HEK293T (cell line): ENCODE results near the gene GGCT.

Experiments
- CTCF ChIA-PET: fragments of 350-600 bp; formaldehyde crosslinking; extraction: SDS; loops from one replicate; lab custom pipeline; 2021; ENCODE audit warnings: antibody characterized with exemption, inconsistent platforms; lab: Yijun Ruan, JAX
- POLR2A ChIA-PET: fragments of 350-600 bp; formaldehyde crosslinking; extraction: SDS; loops from one replicate; lab custom pipeline; 2020; ENCODE audit warnings: antibody characterized with exemption, inconsistent platforms; lab: Yijun Ruan, JAX
- DNase-seq: peaks from one replicate; pipeline ENCODE4 v3.0.0; 2012; ENCODE audit warnings: mixed read lengths; ENCODE audit errors: extremely low spot score
- ARNT ChIP-seq: fragments of 450-650 bp; IDR thresholded peaks from 2 replicates; pipeline ENCODE4 v1.6.1; 2017; ENCODE audit warnings: mild to moderate bottlenecking
- BHLHE40 ChIP-seq: fragments of 450-650 bp; IDR thresholded peaks from 2 replicates; pipeline ENCODE4 v1.6.1; 2016; ENCODE audit warnings: mild to moderate bottlenecking, moderate library complexity, borderline replicate concordance
- CTBP1 ChIP-seq: fragments of 450-650 bp; IDR thresholded peaks from 2 replicates; pipeline ENCODE4 v1.6.1; 2016; ENCODE audit warnings: borderline replicate concordance
- ELF4 ChIP-seq: fragments of 450-650 bp; IDR thresholded peaks from 2 replicates; pipeline ENCODE4 v1.6.1; 2017; ENCODE audit warnings: antibody characterized with exemption
- FOXA1 ChIP-seq: fragments of 450-650 bp; IDR thresholded peaks from 2 replicates; pipeline ENCODE4 v1.6.1; 2016; ENCODE audit warnings: mild to moderate bottlenecking
- FOXK2 ChIP-seq: fragments of 450-650 bp; IDR thresholded peaks from 2 replicates; pipeline ENCODE4 v1.6.1; 2016; ENCODE audit warnings: mild to moderate bottlenecking
- FOXM1 ChIP-seq: fragments of 450-650 bp; IDR thresholded peaks from 2 replicates; pipeline ENCODE4 v1.6.1; 2017; ENCODE audit warnings: mild to moderate bottlenecking, borderline replicate concordance
- HDGF ChIP-seq: fragments of 450-650 bp; IDR thresholded peaks from 2 replicates; pipeline ENCODE4 v1.6.1; 2017; ENCODE audit warnings: antibody characterized with exemption, borderline replicate concordance
- L3MBTL2 ChIP-seq: fragments of 450-650 bp; conservative IDR thresholded peaks from 2 replicates; pipeline ENCODE4 v1.6.1; 2016; ENCODE audit warnings: mild to moderate bottlenecking
- LEF1 ChIP-seq: fragments of 450-650 bp; IDR thresholded peaks from 2 replicates; pipeline ENCODE4 v1.6.1; 2017; ENCODE audit warnings: mild to moderate bottlenecking, borderline replicate concordance
- NFRKB ChIP-seq: fragments of 450-650 bp; IDR thresholded peaks from 2 replicates; pipeline ENCODE4 v1.6.1; 2016; ENCODE audit warnings: mild to moderate bottlenecking, moderate library complexity
- PKNOX1 ChIP-seq: fragments of 450-650 bp; IDR thresholded peaks from 2 replicates; pipeline ENCODE4 v1.6.1; 2016
- SP1 ChIP-seq: fragments of 450-650 bp; IDR thresholded peaks from 2 replicates; pipeline ENCODE4 v1.6.1; 2017
- SUZ12 ChIP-seq: fragments of 450-650 bp; IDR thresholded peaks from 2 replicates; pipeline ENCODE4 v1.6.1; 2016; ENCODE audit warnings: mild to moderate bottlenecking
- TARDBP ChIP-seq: fragments of 450-650 bp; IDR thresholded peaks from 2 replicates; pipeline ENCODE4 v1.6.1; 2016
- ZNF384 ChIP-seq: fragments of 450-650 bp; IDR thresholded peaks from 2 replicates; pipeline ENCODE4 v1.6.1; 2016

GGCT gene

GRCh38 chr7:30473903-30474302 is 30.7 kb downstream of the GGCT start:
- no peak for TF ChIP-seq CTBP1
- no peak for TF ChIP-seq ARNT
- TF ChIP-seq FOXM1, result no peak
- no peak for TF ChIP-seq NFRKB
- TF ChIP-seq ELF4, result no peak
- TF ChIP-seq FOXA1, result no peak
- TF ChIP-seq PKNOX1, result no peak
- no peak for TF ChIP-seq TARDBP
- no peak for TF ChIP-seq FOXK2
- TF ChIP-seq BHLHE40, result no peak
- POLR2A ChIA-PET, result no interaction called here
- CTCF ChIA-PET, result no interaction called here
- no peak for DNase-seq

GRCh38 chr7:30472784-30473775 is 31.5 kb downstream of the GGCT start:
- DNase-seq, result no peak
- ChIA-PET POLR2A (no interaction called here), CTCF (no interaction called here)
- TF ChIP-seq ARNT, result no peak
- no peak for TF ChIP-seq PKNOX1
- no peak for TF ChIP-seq FOXM1
- TF ChIP-seq HDGF, result no peak
- TF ChIP-seq FOXK2, result no peak
- no peak for TF ChIP-seq SP1
- no peak for TF ChIP-seq FOXA1
- no peak for TF ChIP-seq CTBP1
- no peak for TF ChIP-seq ZNF384
- no peak for TF ChIP-seq NFRKB
- TF ChIP-seq L3MBTL2, result no peak
- TF ChIP-seq BHLHE40, result no peak
- no peak for TF ChIP-seq LEF1
- TF ChIP-seq SUZ12, result no peak
- no peak for TF ChIP-seq TARDBP
- no peak for TF ChIP-seq ELF4

- ChIA-PET POLR2A (no interaction called here), CTCF (no interaction called here)
- TF ChIP-seq SP1 (no peak), HDGF (no peak), ELF4 (no peak), LEF1 (no peak), CTBP1 (no peak), FOXM1 (no peak), BHLHE40 (no peak), FOXK2 (no peak), NFRKB (no peak), FOXA1 (no peak), SUZ12 (no peak), ARNT (no peak), ZNF384 (no peak), PKNOX1 (no peak), L3MBTL2 (no peak), TARDBP (no peak)
- DNase-seq, result no peak
Measured at GRCh38 chr7:30472081-30472783, 32.4 kb downstream of the GGCT start.

GRCh38 chr7:30471205-30471604 is 33.4 kb downstream of the GGCT start:
- no peak for DNase-seq
- TF ChIP-seq SP1 (no peak), FOXK2 (no peak), ZNF384 (no peak), SUZ12 (no peak), FOXM1 (no peak), L3MBTL2 (no peak), PKNOX1 (no peak), ELF4 (no peak), NFRKB (no peak), BHLHE40 (no peak), CTBP1 (no peak), ARNT (no peak), TARDBP (no peak), LEF1 (no peak), FOXA1 (no peak), HDGF (no peak)
- POLR2A ChIA-PET, result no interaction called here
- CTCF ChIA-PET, result no interaction called here

- CTCF ChIA-PET, result no interaction called here
- POLR2A ChIA-PET, result no interaction called here
- TF ChIP-seq FOXM1 (no peak), LEF1 (no peak), FOXK2 (no peak), FOXA1 (no peak), TARDBP (no peak), PKNOX1 (no peak), ZNF384 (no peak), L3MBTL2 (no peak), HDGF (no peak), SUZ12 (no peak), NFRKB (no peak)
- DNase-seq, result no peak
Measured at GRCh38 chr7:30470771-30471170, 33.9 kb downstream of the GGCT start.
